Limb (tissue), 2 donors: ENCODE measurements around the gene KIF23.

Source experiments
- DNase-seq, 2 donors: peaks; one replicate each; pipeline ENCODE4 v3.0.0-alpha.2; 2016; ENCODE audit errors: extremely low spot score in 2 of 2

KIF23 gene

DNA sequence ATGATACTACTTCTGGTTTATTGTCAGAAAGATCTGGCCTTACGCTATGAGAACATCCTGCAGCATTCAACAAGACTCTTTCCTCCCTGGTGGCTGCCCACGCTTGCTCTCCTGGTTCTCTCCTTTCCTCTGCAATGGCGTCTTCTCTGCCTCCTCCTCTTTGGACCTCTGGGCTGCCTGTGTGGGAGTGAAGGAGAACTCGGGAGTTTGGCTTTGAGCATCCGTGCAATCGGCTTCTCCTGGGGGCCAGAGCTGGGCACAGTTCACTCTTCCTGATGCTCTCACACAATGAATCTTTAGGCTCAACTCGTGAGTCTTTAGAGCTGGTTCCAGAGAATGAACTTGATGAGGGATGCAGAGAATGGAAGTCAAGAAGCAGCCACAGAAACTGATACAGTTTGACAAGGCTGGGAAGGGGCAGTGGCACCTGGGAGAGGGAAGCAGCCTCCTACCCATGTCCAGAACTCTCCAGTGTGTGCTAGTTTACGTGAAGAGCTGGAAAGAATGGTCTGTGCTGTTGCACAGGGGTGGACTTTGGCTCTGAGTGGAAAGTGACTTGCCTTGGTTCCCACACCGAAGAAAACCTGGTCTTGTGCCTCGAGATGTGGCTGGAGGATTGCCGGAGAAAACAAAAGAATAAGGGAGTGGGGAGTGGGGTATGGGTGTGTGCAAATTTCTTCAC, 76.3 kb downstream of the KIF23 start:
- DNase-seq: peak in 1 of 2 donors; percentile 11

DNA sequence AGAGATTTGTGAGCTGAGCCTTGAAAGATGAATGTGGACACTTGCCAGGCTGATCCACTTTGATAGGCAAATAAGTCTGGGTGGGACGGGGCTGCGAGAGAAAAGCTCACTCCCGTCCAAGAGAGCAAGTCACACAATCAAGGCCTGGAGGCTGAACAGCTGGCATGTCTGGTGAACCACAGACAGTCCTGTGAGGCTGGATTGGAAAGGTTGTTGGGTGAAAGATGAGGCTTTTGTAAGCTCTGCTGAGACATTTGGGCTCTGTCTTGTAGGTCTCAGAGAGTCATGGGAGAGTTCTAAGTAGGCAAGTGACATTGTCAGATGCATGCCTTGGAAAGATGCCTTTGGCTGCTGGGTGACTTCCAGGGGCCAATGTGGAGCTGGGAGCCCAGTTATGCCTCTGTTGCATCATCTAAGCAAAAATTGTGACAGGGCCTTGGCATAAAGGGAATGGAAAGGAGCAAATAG, 76.9 kb downstream of the KIF23 start:
- no peak for DNase-seq

DNA sequence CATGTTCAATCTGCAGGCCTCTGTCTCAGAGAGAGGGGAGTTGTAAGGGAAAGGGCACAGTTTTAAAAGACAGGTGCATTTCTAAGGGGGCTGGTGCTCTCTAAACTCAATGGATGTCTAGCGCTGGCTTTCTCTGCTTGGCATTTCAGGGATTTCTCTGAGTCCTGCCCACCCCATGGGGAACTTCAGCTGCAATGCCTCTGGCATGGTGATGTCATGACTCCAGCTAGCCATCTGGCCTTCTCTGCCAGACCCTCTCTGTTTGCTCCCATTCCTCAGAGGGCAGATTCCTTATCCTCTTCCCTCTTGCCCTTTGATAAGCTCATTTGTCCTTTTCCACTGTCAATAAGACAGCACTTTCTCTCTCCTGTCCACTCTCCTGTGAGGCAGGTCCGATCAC, 79.3 kb downstream of the KIF23 start:
- DNase-seq: peak in 1 of 2 donors; percentile 13

DNA sequence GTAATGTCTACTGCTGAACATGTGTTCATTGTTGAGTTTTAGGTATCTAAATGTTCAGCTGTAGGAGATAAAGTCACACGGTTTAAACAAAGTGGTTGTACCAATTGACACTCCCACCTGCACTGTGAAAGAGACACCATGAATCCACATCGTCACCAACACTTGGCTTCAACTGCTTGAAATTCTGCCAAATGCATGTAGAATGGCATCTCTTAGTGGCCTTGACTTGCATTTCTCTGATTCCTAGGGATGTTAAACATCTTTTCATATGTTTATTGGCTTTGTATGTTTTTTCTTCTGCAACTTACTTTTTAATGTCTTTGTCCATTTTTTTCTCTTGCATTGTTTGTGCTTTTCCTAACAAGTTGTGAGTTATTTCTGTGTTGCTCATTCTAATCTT, 81.9 kb downstream of the KIF23 start:
- no peak for DNase-seq

DNA sequence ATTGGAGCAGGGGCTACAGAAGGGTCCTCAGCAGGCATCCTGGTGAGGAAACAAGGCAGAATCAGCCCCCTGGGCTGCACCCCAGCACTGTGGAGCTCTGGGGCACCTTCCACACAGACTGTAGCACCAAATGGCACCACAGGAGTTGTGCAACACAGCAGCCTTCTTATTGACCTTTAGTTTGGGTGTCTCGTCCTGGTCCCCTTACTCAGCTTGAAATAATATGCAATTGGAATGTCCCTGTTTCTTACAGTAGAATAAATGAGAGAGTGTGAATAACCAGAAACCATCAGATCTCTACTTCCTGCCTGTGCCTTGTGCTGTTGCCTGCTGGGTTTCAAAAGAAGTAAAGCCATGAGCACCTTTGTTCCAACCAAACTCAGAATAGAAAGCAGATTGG, 82.9 kb downstream of the KIF23 start:
- no peak for DNase-seq

DNA sequence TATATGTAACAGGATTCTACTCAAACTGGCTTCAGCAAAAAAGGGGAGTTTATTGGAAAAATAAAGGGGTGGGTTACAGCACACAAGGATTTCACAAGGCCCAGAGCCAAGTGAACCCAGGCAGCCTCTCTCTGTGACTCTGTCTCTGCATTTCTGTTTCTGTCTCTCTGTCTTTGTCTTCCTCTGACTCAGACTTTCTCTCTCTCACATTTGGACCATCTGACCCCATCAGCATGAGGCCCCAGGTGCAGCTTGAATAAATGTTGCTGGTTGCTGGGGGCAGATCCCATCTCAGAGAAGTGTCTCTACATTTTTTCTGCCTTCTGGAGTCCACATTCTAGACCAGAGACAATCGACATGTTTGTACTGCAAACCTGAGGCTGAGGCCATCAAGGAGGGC, 83.5 kb downstream of the KIF23 start:
- DNase-seq: no peak
